ENCODE results near the gene OMP.
"Not testable (repeated sequence)": the region's sequence is repeated elsewhere in the genome, so short reads cannot be mapped to it uniquely, and the experiment has no call there.

Gene OMP

GRCh38 chr11:77088236-77089003, 14.2 kb upstream of the OMP start:
- DNase-seq, result no peak

DNA sequence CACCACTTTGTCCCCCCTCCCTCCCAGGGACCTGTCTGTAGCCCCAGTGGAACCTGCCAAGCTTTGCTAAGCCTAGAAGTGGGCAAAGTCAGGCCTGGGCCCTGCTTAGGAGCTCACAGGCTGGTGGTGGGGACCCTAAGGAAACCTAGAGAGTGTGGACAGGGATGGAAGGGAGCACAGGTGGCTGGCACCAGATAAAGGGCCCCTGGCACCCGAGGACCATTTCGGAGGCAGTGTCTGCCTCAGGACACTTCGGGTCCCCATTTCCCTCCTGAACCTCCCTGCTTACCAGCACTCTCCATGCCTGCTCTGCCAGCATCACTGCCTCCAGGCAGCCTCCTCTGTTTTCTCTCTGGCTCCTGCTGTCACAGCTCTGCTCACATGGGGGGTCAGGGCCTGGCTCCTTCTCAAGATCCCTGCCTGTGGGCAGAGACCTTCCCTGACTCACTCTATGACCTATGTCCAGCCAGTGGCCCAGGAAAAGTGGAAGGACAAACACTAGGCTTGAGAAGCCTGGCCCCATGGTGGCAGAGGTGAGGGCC, 13.6 kb upstream of the OMP start:
- DNase-seq, result no peak

DNA sequence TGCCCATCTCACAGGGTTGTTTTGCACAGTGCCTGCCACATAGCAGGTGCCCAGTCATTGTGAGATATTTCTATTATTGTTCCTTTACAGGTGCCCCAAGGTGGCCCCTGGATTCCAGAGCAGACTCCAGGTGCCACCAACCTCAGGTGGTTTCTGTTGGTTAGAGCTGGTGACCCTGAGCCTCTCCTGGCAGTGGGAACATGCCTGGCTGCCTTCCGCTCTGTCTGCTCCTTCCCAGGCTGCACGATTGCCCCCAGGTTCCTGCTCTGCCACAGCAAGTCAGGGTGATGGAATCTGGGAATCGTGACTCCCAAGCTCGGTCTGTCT, 12.6 kb upstream of the OMP start:
- DNase-seq, result no peak

- no peak for DNase-seq
Measured at GRCh38 chr11:77090373-77091111, 12.1 kb upstream of the OMP start.

GRCh38 chr11:77091146-77091940, 11.3 kb upstream of the OMP start:
- peak; percentile 77 for DNase-seq

DNA sequence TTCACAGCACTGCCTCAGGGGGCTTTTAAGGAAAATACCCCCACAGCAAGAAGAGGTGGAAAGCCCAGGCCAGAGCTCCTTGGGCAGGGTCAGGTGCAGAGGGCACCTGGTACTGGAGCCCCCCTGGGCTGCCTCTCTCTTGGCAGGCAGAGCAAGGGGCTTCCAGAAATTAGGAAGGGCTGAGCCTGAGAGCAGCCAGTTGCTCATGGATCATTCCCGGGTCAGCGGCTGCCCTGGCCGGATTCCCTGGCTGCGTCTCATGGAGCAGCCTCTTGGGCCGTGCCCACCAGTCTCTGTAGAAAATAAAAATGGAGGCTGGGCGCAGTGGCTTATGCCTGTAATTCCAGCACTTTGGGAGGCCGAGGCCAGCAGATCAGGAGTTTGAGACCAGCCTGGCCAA, 10.3 kb upstream of the OMP start:
- no peak for DNase-seq

DNA sequence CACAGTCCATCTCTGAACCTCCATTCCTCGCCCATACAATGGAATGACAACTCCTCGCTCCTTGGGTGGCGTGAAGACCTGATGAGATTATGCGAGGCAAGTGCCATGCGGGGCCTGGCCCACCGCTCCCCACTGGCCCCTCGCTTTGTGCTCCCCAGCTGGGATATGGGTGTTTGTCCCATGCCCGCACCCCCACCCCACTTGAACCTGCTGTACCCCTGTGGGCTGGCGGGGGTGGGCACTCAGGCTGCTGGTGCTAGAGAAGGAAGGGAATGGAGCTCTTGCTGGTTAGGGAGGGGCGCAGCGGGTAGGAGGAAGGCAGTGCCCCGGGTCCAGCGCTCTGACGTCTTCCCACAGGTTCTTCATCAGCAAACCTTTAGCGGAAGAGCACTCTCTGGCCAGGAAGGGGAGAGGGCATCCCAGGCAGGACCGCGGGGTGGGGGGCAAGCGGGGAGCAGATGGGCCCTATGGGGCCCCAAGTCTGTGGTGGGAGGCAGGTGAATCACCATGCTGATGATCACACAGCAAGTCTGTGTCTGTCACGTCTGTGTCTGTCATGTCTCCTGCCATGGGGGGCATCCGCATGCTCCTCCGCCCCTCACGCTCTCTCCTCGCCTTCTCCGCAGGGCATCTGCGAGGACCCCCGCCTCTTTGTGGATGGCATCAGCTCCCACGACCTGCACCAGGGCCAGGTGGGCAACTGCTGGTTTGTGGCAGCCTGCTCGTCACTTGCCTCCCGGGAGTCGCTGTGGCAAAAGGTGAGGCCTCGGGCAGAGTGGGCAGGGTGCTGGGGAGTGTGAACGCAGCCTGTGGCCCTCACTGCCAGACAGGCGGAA, 9.4 kb upstream of the OMP start:
- no peak for DNase-seq

GRCh38 chr11:77093987-77094840, 8.4 kb upstream of the OMP start:
- no peak for DNase-seq

- DNase-seq, result no peak
Measured at GRCh38 chr11:77094841-77095365, 7.7 kb upstream of the OMP start.

- DNase-seq, result no peak
Measured at GRCh38 chr11:77095551-77096490, 6.8 kb upstream of the OMP start.

DNA sequence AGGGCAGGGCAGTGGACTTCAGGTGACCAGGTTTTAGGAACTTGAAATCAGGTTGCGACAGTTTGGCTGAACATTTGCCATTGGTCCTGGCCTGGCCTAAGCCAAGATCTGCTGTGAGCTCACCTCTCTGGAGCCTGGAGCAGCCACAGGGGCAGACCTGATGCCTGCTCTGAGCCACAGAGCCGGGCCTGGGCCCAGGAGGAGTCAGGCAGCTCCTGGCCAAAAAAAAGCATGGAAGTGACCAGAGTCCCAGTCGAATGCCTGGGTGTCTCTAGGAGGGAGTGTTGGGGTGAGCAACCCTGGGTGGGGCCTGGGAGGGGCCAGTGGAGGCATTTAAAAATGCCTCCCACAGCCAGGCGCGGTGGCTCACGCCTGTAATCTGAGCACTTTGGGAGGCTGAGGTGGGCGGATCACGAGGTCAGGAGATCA, 6.0 kb upstream of the OMP start:
- DNase-seq, result no peak

DNA sequence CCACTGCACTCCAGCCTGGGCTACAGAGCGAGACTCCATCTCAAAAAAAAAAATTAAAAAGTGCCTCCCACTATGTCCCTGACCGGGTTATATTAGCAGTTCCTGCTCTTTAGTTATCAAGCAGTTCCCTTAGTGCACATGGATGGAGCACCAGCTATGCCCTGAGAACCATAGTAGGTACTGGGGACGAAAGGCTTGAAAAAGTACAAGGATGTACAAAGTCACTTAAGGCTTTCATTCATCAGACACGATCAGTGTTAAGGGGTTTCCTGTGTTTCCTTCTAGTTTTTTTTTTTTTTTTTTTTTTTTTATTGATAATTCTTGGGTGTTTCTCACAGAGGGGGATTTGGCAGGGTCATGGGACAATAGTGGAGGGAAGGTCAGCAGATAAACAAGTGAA, 5.5 kb upstream of the OMP start:
- not testable (repeated sequence) for DNase-seq

- no peak for DNase-seq
Measured at GRCh38 chr11:77100166-77101042, 2.2 kb upstream of the OMP start.

DNA sequence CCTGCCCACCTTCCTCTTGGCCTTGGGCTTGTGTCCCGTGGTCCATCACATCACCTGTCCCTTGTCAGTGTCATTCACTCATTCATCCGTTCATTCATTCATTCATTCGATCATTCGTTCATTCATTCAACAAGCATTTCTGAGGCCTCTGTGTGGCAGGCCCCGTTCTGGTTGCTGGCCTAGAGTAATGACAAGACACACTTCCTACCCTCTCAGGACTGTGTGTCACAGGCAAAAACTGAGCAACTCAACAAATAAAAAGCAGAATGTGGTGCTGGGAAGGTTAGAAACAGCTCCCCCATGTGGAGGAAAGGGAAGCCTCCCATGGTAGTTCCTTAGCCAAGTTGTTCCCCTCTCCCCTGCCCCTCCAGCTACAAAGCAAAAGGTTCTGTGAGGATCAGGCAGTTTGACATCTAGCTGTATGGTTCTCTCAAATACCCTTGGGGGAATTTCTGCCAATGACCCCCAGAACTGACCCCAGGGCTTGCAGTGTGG, 1.6 kb upstream of the OMP start:
- no peak for DNase-seq

GRCh38 chr11:77103319-77103718, 679 bp downstream of the OMP start:
- DNase-seq, result no peak

GRCh38 chr11:77104727-77105126, 2.1 kb downstream of the OMP start:
- DNase-seq, result no peak

GRCh38 chr11:77106321-77106720, 3.7 kb downstream of the OMP start:
- DNase-seq, result no peak

DNA sequence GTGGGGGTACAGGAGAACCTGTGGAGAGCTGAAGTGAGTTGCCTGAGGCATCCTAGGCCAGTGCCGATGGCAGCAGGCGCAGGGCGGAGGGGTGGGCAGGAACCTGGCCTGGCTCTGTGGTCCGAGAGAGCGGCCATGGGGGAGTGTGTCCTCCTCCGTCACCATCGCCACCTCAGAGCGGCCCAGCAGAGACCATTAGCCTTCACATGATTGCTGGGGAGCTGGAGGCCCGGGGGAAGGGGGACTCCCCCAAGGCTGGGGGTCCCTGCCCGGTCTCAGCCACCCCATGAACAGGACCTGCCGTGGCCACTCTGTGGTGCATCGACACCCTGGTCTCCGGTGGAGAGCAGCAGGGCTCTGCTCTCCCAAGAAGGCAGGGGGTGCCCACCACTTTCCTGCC, 4.1 kb downstream of the OMP start:
- DNase-seq, result no peak

- DNase-seq, result no peak
Measured at GRCh38 chr11:77107950-77108349, 5.3 kb downstream of the OMP start.
